DMS53 treated with DMSO at 0.1 percent for 48 hours (cell line): Measurements from ENCODE around the gene SERPINB13.

Source experiments
- DNase-seq: peaks from one replicate; lab custom pipeline; 2025; ENCODE audit not compliant: unreplicated experiment; lab: John Stamatoyannopoulos, UW

Gene SERPINB13

GRCh38 chr18:63586966-63587365 lies at the start of gene SERPINB13:
TSS of gene SERPINB13 (plus strand) at chr18:63587343. CDS start at chr18:63588668, 1,325 bp downstream.
- no peak for DNase-seq

- DNase-seq, result no peak
Measured at GRCh38 chr18:63539904-63540510, 47.1 kb upstream of the SERPINB13 start.

GRCh38 chr18:63542069-63542468 lies 45.1 kb upstream of the SERPINB13 start, which contains the start of gene SERPINB12:
TSS of gene SERPINB12 (plus strand) at chr18:63542369. CDS start at chr18:63556160, 13,791 bp downstream.
- no peak for DNase-seq

- DNase-seq, result no peak
Measured at GRCh38 chr18:63544017-63544416, 43.1 kb upstream of the SERPINB13 start.

- DNase-seq, result no peak
Measured at GRCh38 chr18:63545000-63545399, 42.1 kb upstream of the SERPINB13 start.

GRCh38 chr18:63550068-63550467 lies 37.1 kb upstream of the SERPINB13 start:
- DNase-seq, result no peak

- DNase-seq, result no peak
Measured at GRCh38 chr18:63551769-63552168, 35.4 kb upstream of the SERPINB13 start.

GRCh38 chr18:63552581-63552980 lies 34.6 kb upstream of the SERPINB13 start:
- no peak for DNase-seq

GRCh38 chr18:63553081-63553480 lies 34.1 kb upstream of the SERPINB13 start:
- no peak for DNase-seq

GRCh38 chr18:63559567-63560491 lies 27.3 kb upstream of the SERPINB13 start:
- no peak for DNase-seq

GRCh38 chr18:63562284-63562683 lies 24.9 kb upstream of the SERPINB13 start:
- DNase-seq, result no peak

- DNase-seq, result no peak
Measured at GRCh38 chr18:63564021-63564420, 23.1 kb upstream of the SERPINB13 start.

GRCh38 chr18:63564561-63564960 lies 22.6 kb upstream of the SERPINB13 start:
- no peak for DNase-seq

GRCh38 chr18:63567276-63567675 lies 19.9 kb upstream of the SERPINB13 start:
- no peak for DNase-seq

GRCh38 chr18:63567825-63568224 lies 19.3 kb upstream of the SERPINB13 start:
- no peak for DNase-seq

GRCh38 chr18:63570721-63571120 lies 16.4 kb upstream of the SERPINB13 start:
- DNase-seq, result no peak

GRCh38 chr18:63575681-63576080 lies 11.5 kb upstream of the SERPINB13 start:
- DNase-seq, result no peak

- peak; percentile 78 for DNase-seq
Measured at GRCh38 chr18:63578357-63578958, 8.7 kb upstream of the SERPINB13 start.

GRCh38 chr18:63579616-63580015 lies 7.5 kb upstream of the SERPINB13 start:
- DNase-seq, result no peak

- no peak for DNase-seq
Measured at GRCh38 chr18:63585988-63586387, 1.2 kb upstream of the SERPINB13 start.

- no peak for DNase-seq
Measured at GRCh38 chr18:63586431-63586830, 712 bp upstream of the SERPINB13 start.

GRCh38 chr18:63588909-63589308 lies 1.8 kb downstream of the SERPINB13 start:
- no peak for DNase-seq
